Neutrophil (primary cell): Measurements from ENCODE around the gene WNT3A.
A peak's percentile ranks its signal among the peaks of the same experiment; 100 is the strongest.

ENCODE experiments used
- H3K27ac ChIP-seq: fragments of 200-600 bp; sonication (generic); 2 replicates; pipeline ENCODE4 v1.5.1; 2016; ENCODE audit warnings: mild to moderate bottlenecking, moderate library complexity
- H3K27me3 ChIP-seq: fragments of 200-600 bp; sonication (generic); 2 replicates; pipeline ENCODE4 v1.6.0; 2016; ENCODE audit warnings: mild to moderate bottlenecking
- H3K36me3 ChIP-seq: fragments of 200-600 bp; sonication (generic); 2 replicates; pipeline ENCODE4 v1.5.1; 2017
- H3K4me1 ChIP-seq, 2 experiments: fragments of 200-600 bp in 1 of 2; sonication (generic) in 1 of 2; 1 replicate in 1 of 2; 2 replicates in 1 of 2; pipeline versions ENCODE4 v1.5.1 to v1.6.1; 2013 to 2016; ENCODE audit warnings: low read depth in 1 of 2, low read length in 1 of 2, mild to moderate bottlenecking in 1 of 2, moderate library complexity in 1 of 2; ENCODE audit not compliant: control insufficient read depth in 1 of 2, insufficient read depth in 1 of 2
- H3K4me3 ChIP-seq, 2 experiments: fragments of 200-600 bp in 1 of 2; sonication (generic) in 1 of 2; 1 replicate in 1 of 2; 2 replicates in 1 of 2; pipeline ENCODE4 v1.5.1; 2013 to 2016; ENCODE audit warnings: low read depth in 1 of 2, low read length in 1 of 2, mild to moderate bottlenecking in 1 of 2, moderate library complexity in 1 of 2
- H3K9me3 ChIP-seq: fragments of 200-600 bp; sonication (generic); 2 replicates; pipeline ENCODE4 v1.5.1; 2016
- CTCF ChIP-seq: fragments of 200-600 bp; sonication (generic); IDR thresholded peaks from 2 replicates; pipeline ENCODE4 v1.5.1; 2016; ENCODE audit warnings: antibody characterized with exemption

WNT3A gene

GRCh38 chr1:228085287-228085951, 78.6 kb downstream of the WNT3A start:
- no peak for TF ChIP-seq CTCF
- H3K4me3 ChIP-seq = peak overlapping the region in 1 of 2 experiments; percentile 6

GRCh38 chr1:228087771-228088251, 81.0 kb downstream of the WNT3A start:
- TF ChIP-seq CTCF = no peak

More at GRCh38 chr1:228085287-228085951, 78.6 kb downstream of the WNT3A start:
- Histone ChIP-seq H3K9me3 (no peaks in the 10 kb centered on the region), H3K27me3 (no peaks in the 10 kb centered on the region), H3K36me3 (no peaks in the 10 kb centered on the region), H3K4me1 (peaks cover 79 to 81% of the 10 kb centered on the region in 2 experiments), H3K27ac (peak overlapping the region; percentile 97)

GRCh38 chr1:228088586-228089498, 82.0 kb downstream of the WNT3A start:
- Histone ChIP-seq H3K27me3 (no peaks in the 10 kb centered on the region), H3K4me3 (peak overlapping the region; percentile 30 to 33), H3K27ac (peak overlapping the region; percentile 88), H3K9me3 (no peaks in the 10 kb centered on the region), H3K4me1 (peaks cover 90 to 92% of the 10 kb centered on the region in 2 experiments), H3K36me3 (peaks cover 9% of the 10 kb centered on the region)
- peak; percentile 21 for TF ChIP-seq CTCF

More at GRCh38 chr1:228087771-228088251, 81.0 kb downstream of the WNT3A start:
- peak overlapping the region; percentile 88 for H3K27ac ChIP-seq
- H3K36me3 ChIP-seq = peaks cover 4% of the 10 kb centered on the region
- no peaks in the 10 kb centered on the region for H3K9me3 ChIP-seq
- peak overlapping the region; percentile 1 to 33 for H3K4me3 ChIP-seq
- no peaks in the 10 kb centered on the region for H3K27me3 ChIP-seq
- peaks cover 94 to 97% of the 10 kb centered on the region in 2 experiments for H3K4me1 ChIP-seq

GRCh38 chr1:228089519-228090380, 83.0 kb downstream of the WNT3A start:
- Histone ChIP-seq H3K9me3 (no peaks in the 10 kb centered on the region), H3K4me3 (peak overlapping the region; percentile 30 to 33), H3K27me3 (no peaks in the 10 kb centered on the region), H3K27ac (peak overlapping the region; percentile 88), H3K4me1 (peaks cover 81 to 83% of the 10 kb centered on the region in 2 experiments), H3K36me3 (peaks cover 9% of the 10 kb centered on the region)
- TF ChIP-seq CTCF = no peak

- Histone ChIP-seq H3K9me3 (no peaks in the 10 kb centered on the region), H3K4me3 (peak overlapping the region in 1 of 2 experiments; percentile 33), H3K36me3 (peaks cover 9% of the 10 kb centered on the region), H3K4me1 (peaks cover 74 to 76% of the 10 kb centered on the region in 2 experiments), H3K27ac (peak overlapping the region; percentile 88), H3K27me3 (no peaks in the 10 kb centered on the region)
- TF ChIP-seq CTCF = no peak
These were observed 83.8 kb downstream of the WNT3A start for GRCh38 chr1:228090613-228091081.
